ENCODE data around the gene LILRB5.

The LILRB5 gene

GRCh38 chr19:54206030-54206830 lies 50.8 kb downstream of the LILRB5 start:
- H3K4me3 Mint-ChIP-seq = peak overlapping the region; percentile 90
- DNase-seq = peak; percentile 34

GRCh38 chr19:54204767-54205468 lies 52.2 kb downstream of the LILRB5 start:
- Mint-ChIP-seq H3K27ac (peak overlapping the region; percentile 99), H3K4me1 (ENCODE audit: low read depth) (peaks cover 78% of the 10 kb centered on the region), H3K36me3 (ENCODE audit: low read depth) (peaks cover 89% of the 10 kb centered on the region), H3K9me3 (no peaks in the 10 kb centered on the region), H3K27me3 (no peaks in the 10 kb centered on the region), H3K4me3 (peak overlapping the region; percentile 90)
- DNase-seq = no peak

More at GRCh38 chr19:54206030-54206830, 50.8 kb downstream of the LILRB5 start:
- Mint-ChIP-seq H3K9me3 (no peaks in the 10 kb centered on the region), H3K4me1 (ENCODE audit: low read depth) (peaks cover 91% of the 10 kb centered on the region), H3K27ac (peak overlapping the region; percentile 99), H3K36me3 (ENCODE audit: low read depth) (peaks cover 90% of the 10 kb centered on the region), H3K27me3 (no peaks in the 10 kb centered on the region)

GRCh38 chr19:54203151-54203611 lies 53.9 kb downstream of the LILRB5 start:
- H3K4me1 Mint-ChIP-seq (ENCODE audit: low read depth) = peaks cover 66% of the 10 kb centered on the region
- DNase-seq = no peak
- no peaks in the 10 kb centered on the region for H3K9me3 Mint-ChIP-seq
- peak overlapping the region; percentile 90 for H3K4me3 Mint-ChIP-seq
- no peaks in the 10 kb centered on the region for H3K27me3 Mint-ChIP-seq
- peak overlapping the region; percentile 99 for H3K27ac Mint-ChIP-seq
- peaks cover 82% of the 10 kb centered on the region for H3K36me3 Mint-ChIP-seq (ENCODE audit: low read depth)

- peak overlapping the region; percentile 90 for H3K4me3 Mint-ChIP-seq
- H3K4me1 Mint-ChIP-seq (ENCODE audit: low read depth) = peaks cover 54% of the 10 kb centered on the region
- H3K27ac Mint-ChIP-seq = peak overlapping the region; percentile 99
- DNase-seq = peak; percentile 31
- peaks cover 74% of the 10 kb centered on the region for H3K36me3 Mint-ChIP-seq (ENCODE audit: low read depth)
- no peaks in the 10 kb centered on the region for H3K9me3 Mint-ChIP-seq
- no peaks in the 10 kb centered on the region for H3K27me3 Mint-ChIP-seq
These were observed 55.1 kb downstream of the LILRB5 start for GRCh38 chr19:54201980-54202379.

GRCh38 chr19:54201172-54201701 lies 55.8 kb downstream of the LILRB5 start:
- H3K9me3 Mint-ChIP-seq = no peaks in the 10 kb centered on the region
- DNase-seq = no peak
- peak overlapping the region; percentile 90 for H3K4me3 Mint-ChIP-seq
- peaks cover 46% of the 10 kb centered on the region for H3K4me1 Mint-ChIP-seq (ENCODE audit: low read depth)
- H3K36me3 Mint-ChIP-seq (ENCODE audit: low read depth) = peaks cover 70% of the 10 kb centered on the region
- H3K27ac Mint-ChIP-seq = peak overlapping the region; percentile 99
- no peaks in the 10 kb centered on the region for H3K27me3 Mint-ChIP-seq
